Stimulated activated naive CD4-positive, alpha-beta T cell treated with Interleukin-2 at 50 U/mL for 16 hours (primary cell): ENCODE measurements around the gene FLT1.

Source experiments
- DNase-seq: peaks from one replicate; lab custom pipeline; 2025; lab: John Stamatoyannopoulos, UW

The FLT1 gene

GRCh38 chr13:28392428-28392827, 102.5 kb downstream of the FLT1 start:
- DNase-seq = no peak

- no peak for DNase-seq
Observed at GRCh38 chr13:28387740-28388501, 107.0 kb downstream of the FLT1 start.

GRCh38 chr13:28385362-28385761, 109.6 kb downstream of the FLT1 start:
- no peak for DNase-seq

GRCh38 chr13:28384789-28385188, 110.1 kb downstream of the FLT1 start:
- no peak for DNase-seq

GRCh38 chr13:28380319-28380718, 114.6 kb downstream of the FLT1 start:
- DNase-seq = no peak

- DNase-seq = no peak
Observed at GRCh38 chr13:28379371-28380083, 115.4 kb downstream of the FLT1 start.

- no peak for DNase-seq
Observed at GRCh38 chr13:28376604-28377003, 118.3 kb downstream of the FLT1 start.

GRCh38 chr13:28375250-28375930, 119.5 kb downstream of the FLT1 start:
- DNase-seq = no peak

GRCh38 chr13:28373810-28374209, 121.1 kb downstream of the FLT1 start:
- DNase-seq = no peak

GRCh38 chr13:28370448-28370847, 124.5 kb downstream of the FLT1 start:
- DNase-seq = no peak

GRCh38 chr13:28358708-28359107, 136.2 kb downstream of the FLT1 start:
- no peak for DNase-seq

GRCh38 chr13:28357911-28358433, 137.0 kb downstream of the FLT1 start:
- no peak for DNase-seq

GRCh38 chr13:28357247-28357825, 137.6 kb downstream of the FLT1 start:
- no peak for DNase-seq

GRCh38 chr13:28356561-28357021, 138.3 kb downstream of the FLT1 start:
- no peak for DNase-seq

- no peak for DNase-seq
Observed at GRCh38 chr13:28355822-28356371, 139.0 kb downstream of the FLT1 start.

GRCh38 chr13:28355046-28355821, 139.7 kb downstream of the FLT1 start:
- no peak for DNase-seq

- DNase-seq = no peak
Observed at GRCh38 chr13:28353679-28354078, 141.2 kb downstream of the FLT1 start.

GRCh38 chr13:28349907-28350654, 144.8 kb downstream of the FLT1 start:
- DNase-seq = no peak

GRCh38 chr13:28349371-28349770, 145.6 kb downstream of the FLT1 start:
- no peak for DNase-seq
